ENCODE results near the gene TAF4B. TPM values are rescaled to one million over a fixed set of nuclear protein-coding genes. Genes with fewer than 3 reads are reported as not detected.
"Not testable (repeated sequence)": the region's sequence is repeated elsewhere in the genome, so short reads cannot be mapped to it uniquely, and the experiment has no call there.

Gene TAF4B
- total RNA-seq, 1 donor from 2014 or later = 2.3 TPM

DNA sequence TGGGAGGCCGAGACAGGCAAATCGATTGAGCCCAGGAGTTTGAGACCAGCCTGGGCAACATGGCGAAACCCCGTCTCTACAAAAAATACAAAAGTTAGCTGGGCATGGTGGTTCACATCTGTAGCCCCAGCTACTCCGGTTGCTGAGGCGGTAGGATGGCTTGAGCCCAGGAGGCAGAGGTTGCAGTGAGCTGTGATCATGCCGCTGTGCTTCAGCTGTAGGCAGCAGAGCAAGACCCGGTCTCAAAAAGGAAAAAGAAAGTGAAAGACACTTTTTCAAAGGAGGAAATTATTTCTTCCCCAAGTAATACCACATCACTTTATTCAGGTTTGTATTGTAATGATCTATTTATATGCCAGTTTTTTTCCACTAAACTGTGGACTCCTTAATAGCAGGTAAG, 35.7 kb upstream of the TAF4B start:
- Mint-ChIP-seq H3K9me3 (ENCODE audit: unreplicated experiment) (no peaks in the 10 kb centered on the region), H3K36me3 (ENCODE audit: unreplicated experiment) (no peaks in the 10 kb centered on the region), H3K4me1 (ENCODE audit: unreplicated experiment) (no peaks in the 10 kb centered on the region), H3K4me3 (ENCODE audit: unreplicated experiment) (no peak overlapping the region), H3K27me3 (ENCODE audit: unreplicated experiment) (peaks cover 7% of the 10 kb centered on the region), H3K27ac (ENCODE audit: unreplicated experiment) (no peak overlapping the region)
- DNase-seq (ENCODE audit: extremely low spot score, unreplicated experiment) = no peak
- TF ChIP-seq, protein P1, sequence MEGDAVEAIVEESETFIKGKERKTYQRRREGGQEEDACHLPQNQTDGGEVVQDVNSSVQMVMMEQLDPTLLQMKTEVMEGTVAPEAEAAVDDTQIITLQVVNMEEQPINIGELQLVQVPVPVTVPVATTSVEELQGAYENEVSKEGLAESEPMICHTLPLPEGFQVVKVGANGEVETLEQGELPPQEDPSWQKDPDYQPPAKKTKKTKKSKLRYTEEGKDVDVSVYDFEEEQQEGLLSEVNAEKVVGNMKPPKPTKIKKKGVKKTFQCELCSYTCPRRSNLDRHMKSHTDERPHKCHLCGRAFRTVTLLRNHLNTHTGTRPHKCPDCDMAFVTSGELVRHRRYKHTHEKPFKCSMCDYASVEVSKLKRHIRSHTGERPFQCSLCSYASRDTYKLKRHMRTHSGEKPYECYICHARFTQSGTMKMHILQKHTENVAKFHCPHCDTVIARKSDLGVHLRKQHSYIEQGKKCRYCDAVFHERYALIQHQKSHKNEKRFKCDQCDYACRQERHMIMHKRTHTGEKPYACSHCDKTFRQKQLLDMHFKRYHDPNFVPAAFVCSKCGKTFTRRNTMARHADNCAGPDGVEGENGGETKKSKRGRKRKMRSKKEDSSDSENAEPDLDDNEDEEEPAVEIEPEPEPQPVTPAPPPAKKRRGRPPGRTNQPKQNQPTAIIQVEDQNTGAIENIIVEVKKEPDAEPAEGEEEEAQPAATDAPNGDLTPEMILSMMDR (IDR thresholded peaks at IDR 0.05) = no peak

DNA sequence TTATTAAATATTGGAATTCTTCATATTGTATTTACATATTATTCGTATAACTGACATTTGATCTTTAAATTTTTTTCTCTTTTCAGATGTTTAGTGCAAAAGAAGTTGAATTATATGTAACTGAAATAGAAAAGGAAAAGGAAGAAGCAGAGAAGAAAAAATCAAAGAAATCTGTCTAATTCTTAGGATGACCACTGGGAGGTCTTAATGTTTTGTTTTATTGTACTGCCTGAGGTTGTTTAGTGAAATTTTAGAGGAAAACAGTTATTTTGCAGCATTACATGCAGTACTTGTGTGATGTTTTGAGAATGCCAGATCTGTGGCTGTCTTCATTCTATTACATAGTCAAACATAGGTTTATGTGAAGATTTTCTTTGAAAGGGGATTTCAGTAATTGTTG, 34.0 kb upstream of the TAF4B start:
- DNase-seq (ENCODE audit: extremely low spot score, unreplicated experiment) = no peak
- no peaks in the 10 kb centered on the region for H3K9me3 Mint-ChIP-seq (ENCODE audit: unreplicated experiment)
- no peaks in the 10 kb centered on the region for H3K4me1 Mint-ChIP-seq (ENCODE audit: unreplicated experiment)
- peaks cover 7% of the 10 kb centered on the region for H3K27me3 Mint-ChIP-seq (ENCODE audit: unreplicated experiment)
- no peak overlapping the region for H3K4me3 Mint-ChIP-seq (ENCODE audit: unreplicated experiment)
- no peaks in the 10 kb centered on the region for H3K36me3 Mint-ChIP-seq (ENCODE audit: unreplicated experiment)
- TF ChIP-seq, protein P1 (IDR thresholded peaks at IDR 0.05) = no peak
- no peak overlapping the region for H3K27ac Mint-ChIP-seq (ENCODE audit: unreplicated experiment)

DNA sequence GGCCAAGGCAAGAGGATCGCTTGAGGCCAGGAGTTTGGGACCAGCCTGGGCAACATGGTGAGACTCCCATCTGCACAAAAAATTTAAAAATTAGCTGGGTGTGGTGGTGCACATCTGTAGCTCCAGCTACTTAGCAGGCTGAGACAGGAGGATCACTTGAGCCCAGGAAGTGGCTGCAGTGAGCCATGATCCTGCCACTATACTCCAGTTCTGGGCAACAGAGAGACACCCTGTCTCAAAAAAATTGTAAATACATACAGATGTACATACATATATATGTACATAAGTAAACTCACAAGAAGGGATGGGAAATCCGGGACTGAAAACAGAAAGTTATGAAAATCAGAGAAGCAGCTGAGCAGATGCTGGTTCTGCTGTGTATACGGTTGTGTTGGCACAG, 29.6 kb upstream of the TAF4B start:
- no peaks in the 10 kb centered on the region for H3K4me1 Mint-ChIP-seq (ENCODE audit: unreplicated experiment)
- H3K27ac Mint-ChIP-seq (ENCODE audit: unreplicated experiment) = no peak overlapping the region
- no peak for DNase-seq (ENCODE audit: extremely low spot score, unreplicated experiment)
- H3K9me3 Mint-ChIP-seq (ENCODE audit: unreplicated experiment) = no peaks in the 10 kb centered on the region
- no peak overlapping the region for H3K4me3 Mint-ChIP-seq (ENCODE audit: unreplicated experiment)
- TF ChIP-seq, protein P1 (IDR thresholded peaks at IDR 0.05) = no peak
- H3K27me3 Mint-ChIP-seq (ENCODE audit: unreplicated experiment) = no peaks in the 10 kb centered on the region
- H3K36me3 Mint-ChIP-seq (ENCODE audit: unreplicated experiment) = no peaks in the 10 kb centered on the region

DNA sequence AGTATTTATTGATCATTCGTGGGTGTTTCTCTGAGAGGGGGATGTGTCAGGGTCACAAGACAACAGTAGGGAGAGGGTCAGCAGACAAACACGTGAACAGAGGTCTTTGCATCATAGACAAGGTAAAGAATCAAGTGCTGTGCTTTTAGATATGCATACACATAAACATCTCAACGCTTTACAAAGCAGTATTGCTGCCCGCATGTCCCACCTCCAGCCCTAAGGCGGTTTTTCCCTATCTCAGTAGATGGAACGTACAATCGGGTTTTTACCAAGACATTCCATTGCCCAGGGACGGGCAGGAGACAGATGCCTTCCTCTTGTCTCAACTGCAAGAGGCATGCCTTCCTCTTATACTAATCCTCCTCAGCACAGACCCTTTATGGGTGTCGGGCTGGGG, 24.2 kb upstream of the TAF4B start:
- H3K9me3 Mint-ChIP-seq (ENCODE audit: unreplicated experiment); H3K27me3 Mint-ChIP-seq (ENCODE audit: unreplicated experiment); H3K4me3 Mint-ChIP-seq (ENCODE audit: unreplicated experiment); H3K36me3 Mint-ChIP-seq (ENCODE audit: unreplicated experiment); H3K4me1 Mint-ChIP-seq (ENCODE audit: unreplicated experiment); DNase-seq (ENCODE audit: extremely low spot score, unreplicated experiment); H3K27ac Mint-ChIP-seq (ENCODE audit: unreplicated experiment): not testable (repeated sequence)

DNA sequence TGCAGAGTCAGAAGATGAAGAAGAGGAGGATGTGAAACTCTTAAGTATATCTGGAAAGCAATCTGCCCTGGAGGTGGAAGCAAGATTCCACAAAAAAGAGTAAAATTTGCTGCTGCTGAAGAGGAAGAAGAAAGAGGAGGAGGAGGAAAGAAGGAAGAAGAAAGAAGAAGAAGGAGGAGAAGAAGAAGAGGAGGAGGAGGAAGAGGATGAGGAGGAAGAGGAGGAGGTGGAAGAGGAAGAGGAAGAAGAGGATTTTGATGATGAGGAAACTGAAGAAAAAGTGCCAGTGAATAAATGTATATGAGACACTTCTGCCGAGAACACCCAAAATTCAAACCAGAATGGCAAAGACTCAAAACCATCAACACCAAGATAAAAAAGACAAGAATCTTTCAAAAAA, 20.9 kb upstream of the TAF4B start:
- H3K4me1 Mint-ChIP-seq (ENCODE audit: unreplicated experiment) = no peaks in the 10 kb centered on the region
- no peaks in the 10 kb centered on the region for H3K36me3 Mint-ChIP-seq (ENCODE audit: unreplicated experiment)
- no peak overlapping the region for H3K27ac Mint-ChIP-seq (ENCODE audit: unreplicated experiment)
- TF ChIP-seq, protein P1 (IDR thresholded peaks at IDR 0.05) = no peak
- no peak for DNase-seq (ENCODE audit: extremely low spot score, unreplicated experiment)
- H3K9me3 Mint-ChIP-seq (ENCODE audit: unreplicated experiment) = no peaks in the 10 kb centered on the region
- no peak overlapping the region for H3K4me3 Mint-ChIP-seq (ENCODE audit: unreplicated experiment)
- H3K27me3 Mint-ChIP-seq (ENCODE audit: unreplicated experiment) = peaks cover 3% of the 10 kb centered on the region

DNA sequence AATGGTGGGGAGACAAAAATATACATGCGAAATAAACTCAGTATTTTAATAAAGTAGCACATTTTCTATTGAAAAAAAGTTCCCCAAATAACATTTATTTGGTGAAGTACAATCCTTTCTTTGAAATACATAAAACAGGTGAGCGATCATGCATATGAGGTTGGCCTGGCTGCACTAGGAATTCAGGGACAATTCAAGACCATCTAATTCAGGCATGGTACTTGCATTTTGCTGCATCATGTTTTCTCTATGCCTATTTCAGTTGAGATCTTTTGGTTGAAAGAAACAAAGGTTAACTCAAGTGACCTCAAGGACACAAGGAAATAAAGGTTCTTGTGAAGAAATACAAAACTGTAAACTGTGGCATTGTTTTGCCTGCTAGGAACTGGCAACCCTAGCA, 19.8 kb upstream of the TAF4B start:
- Mint-ChIP-seq H3K4me1 (ENCODE audit: unreplicated experiment) (no peaks in the 10 kb centered on the region), H3K27ac (ENCODE audit: unreplicated experiment) (no peak overlapping the region), H3K27me3 (ENCODE audit: unreplicated experiment) (peaks cover 3% of the 10 kb centered on the region), H3K36me3 (ENCODE audit: unreplicated experiment) (no peaks in the 10 kb centered on the region), H3K9me3 (ENCODE audit: unreplicated experiment) (no peaks in the 10 kb centered on the region), H3K4me3 (ENCODE audit: unreplicated experiment) (no peak overlapping the region)
- TF ChIP-seq, protein P1 (IDR thresholded peaks at IDR 0.05) = no peak
- no peak for DNase-seq (ENCODE audit: extremely low spot score, unreplicated experiment)

Measured in osteocyte (in vitro differentiated cells).